ENCODE data around the gene CLEC4G. TPM values are rescaled to one million over a fixed set of nuclear protein-coding genes. Genes with fewer than 3 reads are reported as not detected.
"Not testable (repeated sequence)": the region's sequence is repeated elsewhere in the genome, so short reads cannot be mapped to it uniquely, and the experiment has no call there.

Gene CLEC4G, protein sequence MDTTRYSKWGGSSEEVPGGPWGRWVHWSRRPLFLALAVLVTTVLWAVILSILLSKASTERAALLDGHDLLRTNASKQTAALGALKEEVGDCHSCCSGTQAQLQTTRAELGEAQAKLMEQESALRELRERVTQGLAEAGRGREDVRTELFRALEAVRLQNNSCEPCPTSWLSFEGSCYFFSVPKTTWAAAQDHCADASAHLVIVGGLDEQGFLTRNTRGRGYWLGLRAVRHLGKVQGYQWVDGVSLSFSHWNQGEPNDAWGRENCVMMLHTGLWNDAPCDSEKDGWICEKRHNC
- total RNA-seq, result not detected

DNA sequence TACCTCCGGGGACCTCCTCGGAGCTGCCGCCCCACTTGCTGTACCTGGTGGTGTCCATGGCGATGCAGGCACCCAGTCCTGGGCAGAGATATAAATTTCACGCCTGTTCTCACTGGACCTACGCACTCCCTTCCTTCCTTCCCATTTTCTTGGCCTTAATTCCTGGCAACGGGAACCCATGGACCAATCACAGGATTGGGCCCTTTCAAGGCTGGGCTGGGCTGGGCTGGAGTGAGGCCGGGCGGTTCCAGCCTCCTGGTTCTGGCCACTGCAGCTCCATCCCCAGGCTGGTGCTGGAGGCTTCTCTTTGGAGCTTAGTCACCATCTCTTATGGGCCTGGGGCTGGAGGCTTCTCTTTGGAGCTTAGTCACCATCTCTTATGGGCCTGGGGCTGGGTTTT is at the start of gene CLEC4G:
TSS of gene CLEC4G (minus strand) at position 66 of the 400 bp plus-strand sequence. CDS start at position 58, 8 bp downstream.
- H3K36me3 Mint-ChIP-seq (ENCODE audit: insufficient read depth in 2 of 2), result peaks cover 0 to 2% of the 10 kb centered on the region in 2 donors
- H3K27me3 Mint-ChIP-seq (ENCODE audit: low read depth), result peaks cover 56% of the 10 kb centered on the region
- ATAC-seq (replicated peaks in 1 of 2), result no peak
- no peaks in the 10 kb centered on the region for H3K9me3 Mint-ChIP-seq
- no peak within 1 kb of the TSS for H3K27ac Mint-ChIP-seq
- peaks cover 11% of the 10 kb centered on the region for H3K4me1 Mint-ChIP-seq (ENCODE audit: low read depth)
- H3K4me3 Mint-ChIP-seq, result no peak within 1 kb of the TSS
- no peak for DNase-seq

DNA sequence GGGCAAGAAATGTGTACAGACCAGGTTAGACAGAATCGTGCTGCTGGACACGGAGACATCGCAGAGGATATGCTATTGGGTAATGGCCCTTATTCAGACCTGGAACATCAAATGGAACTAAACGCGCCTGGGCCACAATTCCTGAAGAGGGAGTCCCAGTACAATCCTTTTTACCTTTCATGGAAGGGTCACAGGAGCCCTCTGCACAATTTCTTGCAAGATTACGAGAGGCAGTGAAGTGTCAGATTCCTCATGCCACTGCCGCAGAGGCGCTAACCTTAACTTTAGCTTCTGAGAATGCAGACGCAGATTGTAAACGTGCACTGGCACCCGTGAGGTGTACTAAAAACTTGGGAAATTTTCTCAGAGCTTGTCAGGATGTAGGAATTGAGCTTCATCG is 49.2 kb upstream of the CLEC4G start:
- no peak overlapping the region for H3K4me3 Mint-ChIP-seq
- peaks cover 9% of the 10 kb centered on the region for H3K4me1 Mint-ChIP-seq (ENCODE audit: low read depth)
- no peak overlapping the region for H3K27ac Mint-ChIP-seq
- H3K9me3 Mint-ChIP-seq, result no peaks in the 10 kb centered on the region
- H3K36me3 Mint-ChIP-seq (ENCODE audit: insufficient read depth in 2 of 2), result peaks cover 0 to 8% of the 10 kb centered on the region in 2 donors
- ATAC-seq (replicated peaks in 1 of 2) (no peak), DNase-seq (no peak)
- peaks cover 76% of the 10 kb centered on the region for H3K27me3 Mint-ChIP-seq (ENCODE audit: low read depth)

DNA sequence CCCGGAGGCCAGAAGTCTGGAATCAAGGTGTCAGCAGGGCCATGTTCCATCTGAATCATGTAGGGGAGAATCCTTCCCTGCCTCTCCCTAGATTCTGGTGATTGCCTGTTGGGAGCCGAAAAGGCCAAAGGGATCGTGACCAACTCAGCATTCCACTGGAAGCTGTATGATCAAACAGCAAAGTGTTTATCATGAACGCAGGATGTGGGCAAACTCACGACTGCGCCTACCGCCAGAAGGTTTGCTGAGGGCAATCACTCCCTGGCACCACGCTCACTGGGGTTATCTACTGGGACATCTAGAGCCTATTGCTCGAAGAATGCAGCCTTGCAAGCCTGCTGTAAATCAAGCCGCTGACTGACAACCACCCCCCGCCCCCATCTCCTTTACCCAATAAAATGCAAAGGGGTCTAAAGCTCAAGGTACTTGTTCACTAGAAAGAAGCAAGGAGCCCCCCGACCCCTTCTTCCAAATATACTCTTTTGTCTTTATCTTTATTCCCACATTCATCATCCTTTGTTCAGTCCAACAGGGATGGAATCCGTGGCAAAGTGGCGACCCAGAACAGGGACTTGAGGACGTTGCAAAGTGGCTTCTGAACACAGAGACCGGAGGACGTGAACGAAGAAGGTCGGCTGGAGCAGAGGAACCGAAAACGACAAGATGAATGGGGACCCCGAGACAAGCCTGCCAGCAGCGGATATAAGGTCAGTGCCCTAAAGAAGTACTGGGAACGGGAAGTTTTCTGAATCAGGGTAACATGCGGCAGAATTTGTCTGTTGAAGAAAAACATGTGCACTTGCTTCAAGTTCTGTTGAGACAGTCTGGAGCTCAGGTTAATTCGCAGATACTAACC is 47.9 kb upstream of the CLEC4G start:
- no peaks in the 10 kb centered on the region for H3K9me3 Mint-ChIP-seq
- ATAC-seq (replicated peaks in 1 of 2) (no peak), DNase-seq (no peak)
- no peak overlapping the region for H3K27ac Mint-ChIP-seq
- peaks cover 76% of the 10 kb centered on the region for H3K27me3 Mint-ChIP-seq (ENCODE audit: low read depth)
- H3K36me3 Mint-ChIP-seq (ENCODE audit: insufficient read depth in 2 of 2), result no peaks in the 10 kb centered on the region
- H3K4me3 Mint-ChIP-seq, result no peak overlapping the region
- peaks cover 14% of the 10 kb centered on the region for H3K4me1 Mint-ChIP-seq (ENCODE audit: low read depth)

DNA sequence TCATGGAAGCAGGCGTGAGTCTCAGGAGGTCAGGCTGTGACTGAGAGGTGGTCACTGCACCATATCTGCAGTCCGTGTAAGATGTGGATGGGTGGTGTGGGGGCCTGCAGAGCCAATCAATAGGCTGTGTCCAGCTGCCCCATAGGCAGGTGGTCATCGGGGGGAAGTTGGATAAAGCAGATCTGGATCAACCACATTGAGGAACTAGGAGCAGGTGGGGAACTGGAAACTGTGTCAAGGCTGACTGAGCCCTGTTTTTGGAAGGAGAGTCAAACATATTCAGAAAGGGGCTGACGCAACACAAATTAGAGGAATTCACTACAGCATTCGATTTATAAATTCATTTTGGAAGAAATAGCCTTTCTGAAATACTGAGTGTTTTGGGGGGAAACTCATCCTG is 46.2 kb upstream of the CLEC4G start:
- no peak overlapping the region for H3K27ac Mint-ChIP-seq
- DNase-seq, result no peak
- ATAC-seq (replicated peaks in 1 of 2), result no peak
- no peaks in the 10 kb centered on the region for H3K36me3 Mint-ChIP-seq (ENCODE audit: insufficient read depth in 2 of 2)
- H3K4me1 Mint-ChIP-seq (ENCODE audit: low read depth), result peaks cover 10% of the 10 kb centered on the region
- peaks cover 58% of the 10 kb centered on the region for H3K27me3 Mint-ChIP-seq (ENCODE audit: low read depth)
- H3K9me3 Mint-ChIP-seq, result no peaks in the 10 kb centered on the region
- no peak overlapping the region for H3K4me3 Mint-ChIP-seq

DNA sequence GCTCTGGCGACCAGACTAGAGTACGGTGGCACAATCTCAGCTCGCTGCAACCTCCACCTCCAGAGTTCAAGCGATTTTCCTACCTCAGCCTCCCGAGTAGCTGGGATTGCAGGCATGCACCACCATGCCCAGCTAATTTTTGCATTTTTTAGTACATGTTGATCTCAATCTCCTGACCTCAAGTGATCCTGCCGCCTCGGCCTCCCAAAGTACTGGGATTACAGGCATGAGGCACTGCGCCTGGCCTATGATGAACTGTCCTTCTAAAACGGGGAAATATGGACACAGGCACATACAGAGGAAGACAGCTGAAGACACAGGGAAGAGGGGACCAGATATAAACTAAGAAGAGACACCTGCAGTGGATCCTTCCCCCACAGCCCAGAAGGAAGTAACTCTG is 43.9 kb upstream of the CLEC4G start:
- Mint-ChIP-seq H3K9me3 (no peaks in the 10 kb centered on the region), H3K27me3 (ENCODE audit: low read depth) (peaks cover 45% of the 10 kb centered on the region), H3K27ac (no peak overlapping the region), H3K4me3 (no peak overlapping the region), H3K36me3 (ENCODE audit: insufficient read depth in 2 of 2) (no peaks in the 10 kb centered on the region), H3K4me1 (ENCODE audit: low read depth) (peaks cover 30% of the 10 kb centered on the region)
- no peak for DNase-seq
- ATAC-seq (replicated peaks in 1 of 2), result no peak

DNA sequence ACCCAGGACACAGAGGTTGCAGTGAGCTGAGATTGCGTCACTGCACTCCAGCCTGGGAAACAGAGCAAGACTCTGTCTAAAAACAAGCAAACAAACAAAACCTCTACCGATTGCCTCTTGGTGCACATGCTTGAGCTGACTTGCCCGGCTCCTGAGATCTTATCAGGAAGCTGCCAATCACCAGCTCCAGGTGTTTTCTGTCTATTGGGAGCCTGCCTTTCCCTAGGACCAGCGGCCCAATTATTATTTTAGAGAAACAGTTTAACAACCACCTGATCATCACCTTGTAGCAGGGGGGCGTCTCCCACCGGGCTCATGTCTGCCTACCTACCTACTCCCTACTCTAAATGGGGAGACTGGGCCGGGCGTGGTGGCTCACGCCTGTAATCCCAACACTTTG is 41.9 kb upstream of the CLEC4G start:
- Mint-ChIP-seq H3K4me1 (ENCODE audit: low read depth) (peaks cover 30% of the 10 kb centered on the region), H3K36me3 (ENCODE audit: insufficient read depth in 2 of 2) (no peaks in the 10 kb centered on the region), H3K27me3 (ENCODE audit: low read depth) (peaks cover 49% of the 10 kb centered on the region), H3K27ac (no peak overlapping the region), H3K9me3 (no peaks in the 10 kb centered on the region), H3K4me3 (no peak overlapping the region)
- ATAC-seq (replicated peaks in 1 of 2) (no peak), DNase-seq (no peak)

DNA sequence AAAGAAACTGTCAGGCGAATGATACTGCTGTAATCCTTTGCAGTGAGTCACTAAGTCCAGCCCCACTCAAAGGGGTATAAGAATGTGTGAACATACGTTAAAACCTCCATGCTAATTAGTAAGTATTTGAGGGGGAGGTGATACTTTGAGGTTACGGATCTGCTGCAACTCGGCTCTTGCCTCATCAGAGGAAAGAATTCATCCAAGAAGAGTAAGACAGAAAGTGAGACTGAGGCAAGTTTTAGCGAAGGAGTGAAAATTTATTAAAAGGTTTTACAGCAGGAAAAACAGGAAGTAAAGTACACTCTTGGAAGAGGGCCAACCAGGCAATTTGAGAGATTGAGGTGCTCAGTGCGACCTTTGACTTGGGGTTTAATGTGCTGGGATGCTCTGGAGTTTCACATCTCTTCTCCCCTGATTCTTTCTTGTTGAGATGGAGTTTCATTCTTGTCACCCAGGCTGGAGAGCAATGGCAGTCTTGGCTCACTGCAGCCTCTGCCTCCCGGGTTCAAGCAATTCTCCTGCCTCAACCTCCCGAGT is 40.9 kb upstream of the CLEC4G start:
- Mint-ChIP-seq H3K9me3 (no peaks in the 10 kb centered on the region), H3K4me3 (peak overlapping the region; percentile 40 to 65), H3K36me3 (ENCODE audit: insufficient read depth in 2 of 2) (no peaks in the 10 kb centered on the region), H3K4me1 (ENCODE audit: low read depth) (peaks cover 30% of the 10 kb centered on the region), H3K27ac (peak overlapping the region; percentile 17), H3K27me3 (ENCODE audit: low read depth) (peaks cover 56% of the 10 kb centered on the region)
- ATAC-seq (replicated peaks in 1 of 2) (peak; percentile 99), DNase-seq (peak; percentile 51 to 58)

DNA sequence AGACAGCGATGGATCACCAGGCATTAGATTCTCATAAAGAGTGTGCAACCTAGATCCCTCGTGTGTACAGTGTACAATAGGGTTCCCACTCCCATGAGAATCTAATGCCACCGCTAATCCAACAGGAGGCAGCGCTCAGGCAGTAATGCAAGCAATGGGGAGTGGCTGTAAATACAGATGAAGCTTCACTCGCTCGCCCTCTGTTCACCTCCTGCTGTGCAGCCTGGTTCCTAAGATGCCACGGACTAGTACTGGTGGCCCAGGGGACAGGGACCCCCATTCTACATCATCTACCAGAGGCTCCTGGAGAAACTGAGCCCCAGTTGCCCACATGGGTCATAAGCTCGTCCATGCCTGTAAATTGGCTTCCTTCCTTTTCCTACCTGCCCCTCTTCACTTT is 39.2 kb upstream of the CLEC4G start:
- Mint-ChIP-seq H3K4me1 (ENCODE audit: low read depth) (peaks cover 30% of the 10 kb centered on the region), H3K4me3 (no peak overlapping the region), H3K27ac (no peak overlapping the region), H3K9me3 (no peaks in the 10 kb centered on the region), H3K36me3 (ENCODE audit: insufficient read depth in 2 of 2) (no peaks in the 10 kb centered on the region), H3K27me3 (ENCODE audit: low read depth) (peaks cover 60% of the 10 kb centered on the region)
- no peak for DNase-seq
- ATAC-seq (replicated peaks in 1 of 2), result no peak

DNA sequence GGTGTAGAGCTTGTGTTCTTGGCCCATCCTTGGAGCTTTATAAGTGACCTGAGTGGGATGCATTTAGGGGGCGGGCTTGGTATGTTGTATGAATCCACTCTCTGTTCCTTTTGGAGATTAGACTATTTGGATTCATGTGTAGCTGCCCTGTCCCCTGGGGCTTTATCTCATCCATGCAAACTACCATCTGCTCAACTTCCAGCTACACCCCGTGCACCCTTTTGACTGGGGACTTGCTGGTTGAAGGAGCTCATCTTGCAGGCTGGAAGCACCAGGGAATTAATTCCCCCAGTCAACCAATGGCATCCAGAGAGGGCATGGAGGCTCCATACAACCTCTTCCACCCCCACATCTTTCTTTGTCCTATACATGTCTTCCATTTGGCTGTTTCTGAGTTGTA is 37.3 kb upstream of the CLEC4G start:
- Mint-ChIP-seq H3K27me3 (ENCODE audit: low read depth) (peaks cover 48% of the 10 kb centered on the region), H3K27ac (no peak overlapping the region), H3K9me3 (no peaks in the 10 kb centered on the region), H3K4me3 (no peak overlapping the region), H3K4me1 (ENCODE audit: low read depth) (peaks cover 25% of the 10 kb centered on the region), H3K36me3 (ENCODE audit: insufficient read depth in 2 of 2) (no peaks in the 10 kb centered on the region)
- DNase-seq (no peak), ATAC-seq (replicated peaks in 1 of 2) (no peak)

DNA sequence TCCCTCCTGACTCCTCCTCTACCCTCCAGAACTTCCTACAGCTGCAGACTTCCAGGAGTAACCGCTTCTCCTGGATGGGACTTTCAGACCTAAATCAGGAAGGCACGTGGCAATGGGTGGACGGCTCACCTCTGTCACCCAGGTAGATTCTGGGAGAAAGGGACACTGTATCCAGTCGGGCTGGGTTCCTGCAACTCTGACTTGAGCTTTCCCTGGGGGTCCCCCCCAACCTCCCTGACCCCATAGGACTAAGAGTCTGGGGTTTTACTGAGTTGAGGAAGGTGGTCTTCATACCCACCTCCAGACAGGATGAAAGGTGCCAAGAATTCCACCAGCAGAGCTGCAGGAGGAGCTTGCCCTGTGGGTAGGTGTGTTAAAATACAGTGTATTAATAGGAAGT is 35.6 kb upstream of the CLEC4G start:
- no peak for DNase-seq
- Mint-ChIP-seq H3K4me1 (ENCODE audit: low read depth) (peaks cover 20% of the 10 kb centered on the region), H3K27me3 (ENCODE audit: low read depth) (peaks cover 57% of the 10 kb centered on the region), H3K9me3 (no peaks in the 10 kb centered on the region), H3K27ac (no peak overlapping the region), H3K4me3 (no peak overlapping the region), H3K36me3 (ENCODE audit: insufficient read depth in 2 of 2) (no peaks in the 10 kb centered on the region)
- ATAC-seq (replicated peaks in 1 of 2), result no peak

DNA sequence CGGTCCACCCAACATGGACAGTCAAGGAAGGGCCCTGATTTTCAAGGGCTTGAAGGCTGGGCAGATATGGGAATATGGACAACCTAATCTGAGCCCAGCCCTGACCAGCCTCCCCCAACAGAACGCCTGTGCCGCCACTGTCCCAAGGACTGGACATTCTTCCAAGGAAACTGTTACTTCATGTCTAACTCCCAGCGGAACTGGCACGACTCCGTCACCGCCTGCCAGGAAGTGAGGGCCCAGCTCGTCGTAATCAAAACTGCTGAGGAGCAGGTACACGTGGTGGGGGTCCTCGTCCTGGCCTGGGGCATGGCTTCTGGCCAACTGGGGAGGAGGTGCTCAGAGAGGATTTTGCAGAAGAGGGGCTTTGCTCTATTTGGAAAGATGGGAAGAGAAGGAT is 34.6 kb upstream of the CLEC4G start:
- DNase-seq (no peak), ATAC-seq (replicated peaks in 1 of 2) (no peak)
- H3K4me3 Mint-ChIP-seq, result no peak overlapping the region
- H3K27me3 Mint-ChIP-seq (ENCODE audit: low read depth), result peaks cover 61% of the 10 kb centered on the region
- peaks cover 10% of the 10 kb centered on the region for H3K4me1 Mint-ChIP-seq (ENCODE audit: low read depth)
- H3K9me3 Mint-ChIP-seq, result no peaks in the 10 kb centered on the region
- H3K36me3 Mint-ChIP-seq (ENCODE audit: insufficient read depth in 2 of 2), result no peaks in the 10 kb centered on the region
- no peak overlapping the region for H3K27ac Mint-ChIP-seq

DNA sequence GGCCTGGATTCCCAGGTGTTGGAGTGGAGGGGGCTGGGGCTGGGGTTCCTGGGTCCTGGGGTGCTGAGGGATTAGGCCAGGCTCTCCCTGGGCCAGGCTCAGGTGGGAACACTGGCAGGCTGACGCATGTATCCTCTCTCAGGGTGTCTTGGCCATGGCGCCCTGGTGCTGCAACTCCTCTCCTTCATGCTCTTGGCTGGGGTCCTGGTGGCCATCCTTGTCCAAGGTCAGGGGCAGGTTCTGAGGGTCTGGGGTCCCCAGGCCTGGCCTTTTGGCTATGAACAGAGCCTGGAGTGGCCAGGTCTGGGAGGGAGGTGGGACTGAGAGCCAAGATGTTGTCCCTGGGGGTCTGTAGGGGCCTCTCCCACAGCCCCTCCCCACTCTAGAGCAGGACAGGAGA is 33.1 kb upstream of the CLEC4G start:
- not testable (repeated sequence) for DNase-seq; H3K4me3 Mint-ChIP-seq; H3K9me3 Mint-ChIP-seq; H3K27ac Mint-ChIP-seq; ATAC-seq (replicated peaks in 1 of 2); H3K36me3 Mint-ChIP-seq (ENCODE audit: insufficient read depth in 2 of 2); H3K4me1 Mint-ChIP-seq (ENCODE audit: low read depth)
- H3K27me3 Mint-ChIP-seq (ENCODE audit: low read depth), result peaks cover 53% of the 10 kb centered on the region

DNA sequence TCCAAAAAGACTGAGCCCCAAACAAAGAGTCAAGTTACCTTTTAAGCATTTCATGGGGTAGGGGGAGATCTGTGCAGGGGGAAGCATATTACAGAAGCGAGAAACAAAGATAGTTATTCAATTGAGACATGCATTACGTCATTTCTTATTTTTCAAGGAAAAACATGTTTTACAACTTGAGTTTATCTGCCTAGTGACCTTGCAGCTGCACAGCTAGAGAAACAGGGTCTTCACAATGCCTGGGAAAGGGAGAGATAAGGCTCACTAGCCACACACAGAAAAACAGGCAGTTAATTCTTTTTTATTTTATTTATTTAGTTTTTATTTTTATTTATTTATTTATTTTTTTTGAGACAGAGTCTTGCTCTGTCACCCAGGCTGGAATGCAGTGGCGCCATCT is 32.2 kb upstream of the CLEC4G start:
- peaks cover 44% of the 10 kb centered on the region for H3K27me3 Mint-ChIP-seq (ENCODE audit: low read depth)
- not testable (repeated sequence) for H3K4me1 Mint-ChIP-seq (ENCODE audit: low read depth); H3K36me3 Mint-ChIP-seq (ENCODE audit: insufficient read depth in 2 of 2); ATAC-seq (replicated peaks in 1 of 2); DNase-seq; H3K27ac Mint-ChIP-seq; H3K4me3 Mint-ChIP-seq; H3K9me3 Mint-ChIP-seq
